A549 (cell line): ENCODE data around the gene MAGI2. TPM values are rescaled to one million over a fixed set of nuclear protein-coding genes. Genes with fewer than 3 reads are reported as not detected.

Source experiments
- ATAC-seq, 2 experiments: fragments of 200-7000 bp in 1 of 2; fragments of >200 bp in 1 of 2; cut with Nextera tagmentation in 1 of 2; cut with Tn5 transposase in 1 of 2; 3 replicates each; pipeline versions ENCODE4 v1.8.0 to v1.9.1; 2018 to 2020; ENCODE audit warnings: mild to moderate bottlenecking in 1 of 2, moderate library complexity in 1 of 2
- CTCF ChIA-PET: fragments of 300-600 bp; sonication (Branson Sonifier 250); formaldehyde crosslinking; extraction: SDS; loops from one replicate; lab custom pipeline; 2021; ENCODE audit warnings: antibody characterized with exemption, inconsistent platforms; lab: Yijun Ruan, JAX
- POLR2A ChIA-PET: fragments of 350-600 bp; formaldehyde crosslinking; extraction: SDS; loops from one replicate; lab custom pipeline; 2021; ENCODE audit warnings: antibody characterized with exemption, inconsistent platforms; lab: Yijun Ruan, JAX
- DNase-seq, 2 experiments: peaks; one replicate each; pipeline versions ENCODE4 v3.0.0 to v3.0.0-alpha.2; 2011 to 2016; ENCODE audit warnings: low read depth in 1 of 2, low spot score in 1 of 2
- FAIRE-seq: peaks from 2 replicates; lab custom pipeline; 2011; peaks lifted over from hg19 to GRCh38; lab: Jason Lieb, UNC
- H3K27ac ChIP-seq, 2 experiments: fragments of >200 bp; sonication (Bioruptor Twin); formaldehyde crosslinking; 3 replicates each; pipeline ENCODE4 v1.5.1; 2016 to 2017
- H3K4me1 ChIP-seq: fragments of >200 bp; sonication (Bioruptor Twin); formaldehyde crosslinking; 3 replicates; pipeline ENCODE4 v1.6.1; 2016
- H3K4me2 ChIP-seq: fragments of >200 bp; sonication (Bioruptor Twin); formaldehyde crosslinking; 3 replicates; pipeline ENCODE4 v1.6.1; 2016
- H3K4me3 ChIP-seq: fragments of >200 bp; sonication (Bioruptor Twin); formaldehyde crosslinking; 3 replicates; pipeline ENCODE4 v1.5.1; 2016
- H3K9me3 ChIP-seq: fragments of >200 bp; sonication (Bioruptor Twin); formaldehyde crosslinking; 3 replicates; pipeline ENCODE4 v1.6.1; 2016
- CEBPB ChIP-seq, 2 experiments: fragments of >200 bp in 1 of 2; sonication (Bioruptor Twin) in 1 of 2; formaldehyde crosslinking in 1 of 2; IDR thresholded peaks; 2 replicates each; pipeline ENCODE4 v1.6.1; 2012 to 2016
- CHD2 ChIP-seq: fragments of 150-350 bp; IDR thresholded peaks from 2 replicates; pipeline ENCODE4 v1.6.1; 2014; ENCODE audit warnings: low read length; ENCODE audit not compliant: partially characterized antibody
- CHD4 ChIP-seq: fragments of 200-600 bp; sonication (generic); IDR thresholded peaks from 2 replicates; pipeline ENCODE4 v1.6.1; 2016; ENCODE audit warnings: antibody characterized with exemption, mild to moderate bottlenecking, borderline replicate concordance
- EHMT2 ChIP-seq: fragments of 200-600 bp; sonication (generic); IDR thresholded peaks from 2 replicates; pipeline ENCODE4 v1.6.1; 2016; ENCODE audit warnings: antibody characterized with exemption, low read depth, mild to moderate bottlenecking, moderate library complexity
- FOSL2 ChIP-seq, 2 experiments: fragments of 450-650 bp in 1 of 2; fragments of >200 bp in 1 of 2; sonication (Bioruptor Twin) in 1 of 2; formaldehyde crosslinking; IDR thresholded peaks; 2 replicates each; pipeline versions ENCODE4 v1.5.0 to v1.6.1; 2016 to 2020; ENCODE audit warnings: mild to moderate bottlenecking in 1 of 2, moderate library complexity in 1 of 2
- FOXS1 ChIP-seq: fragments of 250-450 bp; sonication (Bioruptor Pico); IDR thresholded peaks from 2 replicates; pipeline ENCODE4 v1.5.0; 2020; ENCODE audit warnings: mild to moderate bottlenecking, moderate library complexity
- GATA3 ChIP-seq: IDR thresholded peaks from 2 replicates; pipeline ENCODE4 v1.6.1; 2012; ENCODE audit warnings: borderline replicate concordance
- HOXB13 ChIP-seq: fragments of 250-450 bp; sonication (Bioruptor Pico); IDR thresholded peaks from 2 replicates; pipeline ENCODE4 v1.5.0; 2020; ENCODE audit warnings: low read depth, mild to moderate bottlenecking, moderate library complexity
- JUNB ChIP-seq: fragments of >200 bp; sonication (Bioruptor Twin); formaldehyde crosslinking; IDR thresholded peaks from 2 replicates; pipeline ENCODE4 v1.6.1; 2016
- KDM1A ChIP-seq: fragments of 200-600 bp; sonication (generic); IDR thresholded peaks from 2 replicates; pipeline ENCODE4 v1.6.1; 2016; ENCODE audit warnings: low read depth, mild to moderate bottlenecking
- KDM5A ChIP-seq: fragments of 200-600 bp; sonication (generic); IDR thresholded peaks from 2 replicates; pipeline ENCODE4 v1.6.1; 2016; ENCODE audit warnings: antibody characterized with exemption, mild to moderate bottlenecking
- MAFK ChIP-seq: fragments of 450-650 bp; IDR thresholded peaks from 2 replicates; pipeline ENCODE4 v1.6.1; 2014; ENCODE audit not compliant: partially characterized antibody
- MAZ ChIP-seq: fragments of 150-350 bp; IDR thresholded peaks from 2 replicates; pipeline ENCODE4 v1.6.1; 2014; ENCODE audit warnings: antibody characterized with exemption, low read depth, low read length, borderline replicate concordance
- MYC ChIP-seq: IDR thresholded peaks from 2 replicates; pipeline ENCODE4 v1.6.1; 2012; ENCODE audit warnings: mild to moderate bottlenecking, inconsistent platforms, low read length, improper control_type of control experiment, borderline replicate concordance
- NFE2L2 ChIP-seq: fragments of 150-350 bp; conservative IDR thresholded peaks from 2 replicates; pipeline ENCODE4 v1.6.1; 2014; ENCODE audit warnings: low read length
- RARB ChIP-seq: fragments of 250-450 bp; sonication (Bioruptor Pico); IDR thresholded peaks from 2 replicates; pipeline ENCODE4 v1.8.0; 2021; ENCODE audit warnings: mild to moderate bottlenecking, moderate library complexity
- RNF2 ChIP-seq: fragments of 200-600 bp; sonication (generic); IDR thresholded peaks from 2 replicates; pipeline ENCODE4 v1.6.1; 2016; ENCODE audit warnings: low read depth, mild to moderate bottlenecking, antibody characterized with exemption, moderate library complexity, borderline replicate concordance
- SMC3 ChIP-seq: fragments of >200 bp; sonication (Bioruptor Twin); formaldehyde crosslinking; IDR thresholded peaks from 3 replicates; pipeline ENCODE4 v1.6.1; 2018; ENCODE audit warnings: inconsistent platforms
- TFCP2L1 ChIP-seq: fragments of 250-450 bp; sonication (Bioruptor Pico); IDR thresholded peaks from 2 replicates; pipeline ENCODE4 v1.5.0; 2021; ENCODE audit warnings: mild to moderate bottlenecking
- ZC3H11A ChIP-seq: fragments of 450-650 bp; IDR thresholded peaks from 2 replicates; pipeline ENCODE4 v1.6.1; 2014; ENCODE audit warnings: antibody characterized with exemption, mild to moderate bottlenecking
- ZFP36 ChIP-seq: fragments of 450-650 bp; IDR thresholded peaks from 2 replicates; pipeline ENCODE4 v1.6.1; 2014; ENCODE audit warnings: borderline replicate concordance; ENCODE audit not compliant: partially characterized antibody
- WGBS: methylation state at CpG from one replicate; pipeline ENCODE4 v1.1.6; 2017; ENCODE audit errors: missing lambda C conversion rate; 5-methylcytosine and 5-hydroxymethylcytosine counted together
- polyA plus RNA-seq, 4 experiments: library from polyadenylated mRNA; depleted of rRNA in 3 of 4; stranded (reverse); fragments of >200 nt; fragmentation: RNase III in 1 of 4; extraction: RNeasy Plus Mini Kit Qiagen cat#74134 plus additional on column Dnase treatment in 1 of 4; gene quantifications; 2 replicates in 3 of 4; 3 replicates in 1 of 4; pipeline ENCODE4 v1.2.3, GENCODE V29; 2011 to 2017
- TF ChIP-seq, protein P1 (sequence below): fragments of 150-350 bp; IDR thresholded peaks from 2 replicates; pipeline ENCODE4 v1.6.1; 2014; ENCODE audit warnings: low read depth, mild to moderate bottlenecking, low read length
- TF ChIP-seq, protein P2 (sequence below): IDR thresholded peaks from 2 replicates; pipeline ENCODE4 v1.6.1; 2012

The MAGI2 gene
- polyA plus RNA-seq, 2 of the 4 experiments (the other 2 are of a cell fraction): 0.48 to 0.81 TPM

DNA sequence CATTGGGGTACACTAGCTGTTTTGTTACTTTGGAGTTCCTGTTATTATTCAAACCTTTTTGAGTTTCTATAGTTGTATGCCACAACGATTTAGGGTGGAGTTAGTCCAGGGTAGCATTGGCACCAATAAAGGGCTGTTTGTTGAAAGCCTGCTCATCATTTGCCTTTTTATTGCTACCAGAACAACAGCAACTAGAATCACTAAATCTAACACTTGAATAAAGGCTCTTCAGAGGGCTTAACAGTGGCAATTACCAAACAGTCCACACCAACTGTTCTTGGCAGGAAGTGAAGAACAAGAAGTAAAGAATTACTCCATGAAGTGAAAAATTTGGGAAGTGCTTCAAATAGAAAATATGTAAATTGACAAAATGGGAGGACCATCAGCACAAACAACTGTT lies 1033.5 kb downstream of the MAGI2 start:
- WGBS: 0% methylated on average over 1 of the region's 1 CpG
- CTCF ChIA-PET: no interaction called here
- DNase-seq: no peak
- TF ChIP-seq EHMT2 (no peak), RARB (no peak), MAFK (no peak), TFCP2L1 (no peak), CEBPB (IDR thresholded peaks at IDR 0.05) (no peak), FOSL2 (IDR thresholded peaks at IDR 0.05) (no peak), FOSL2 (CRISPR knock-in tag; IDR thresholded peaks at IDR 0.05) (no peak), MAZ (no peak), HOXB13 (no peak), ZFP36 (no peak), CHD2 (no peak), JUNB (no peak), RNF2 (no peak), CHD4 (no peak), NFE2L2 (no peak)
- Histone ChIP-seq H3K9me3 (no peaks in the 10 kb centered on the region), H3K4me3 (no peak overlapping the region), H3K27ac (no peak overlapping the region), H3K4me1 (no peaks in the 10 kb centered on the region), H3K4me2 (no peak overlapping the region)
- no peak for ATAC-seq
- FAIRE-seq: no peak
- POLR2A ChIA-PET: no interaction called here

DNA sequence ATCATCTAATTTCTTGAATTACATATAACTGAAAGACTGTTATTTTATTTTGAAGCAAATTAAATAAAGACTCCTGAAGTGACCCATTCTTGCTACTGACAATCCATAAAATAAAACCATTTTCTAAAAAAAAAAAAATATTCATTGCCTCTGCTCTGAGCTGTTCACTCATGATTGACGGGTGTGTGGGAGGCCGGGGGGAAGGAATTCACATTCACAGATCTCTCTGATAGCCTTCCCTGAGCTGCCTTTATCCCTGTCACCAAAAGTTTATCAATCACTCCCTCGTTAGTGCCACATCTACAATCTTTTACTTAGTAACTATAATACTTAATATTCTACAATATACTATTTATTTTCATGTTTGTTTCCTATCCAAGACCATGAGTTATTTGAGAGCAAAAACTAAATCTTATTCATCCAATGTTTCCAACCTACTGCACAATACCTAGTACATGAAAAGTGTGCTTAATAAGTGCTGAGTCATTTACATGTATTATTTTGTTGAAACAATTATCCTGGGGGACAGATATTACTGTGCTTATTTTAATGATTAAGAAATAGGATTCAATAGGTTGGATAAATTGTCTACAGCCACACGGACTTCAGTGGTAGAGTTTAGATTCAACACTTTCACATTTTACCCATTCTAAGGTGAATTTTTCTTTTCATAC lies 1036.2 kb downstream of the MAGI2 start:
- no peaks in the 10 kb centered on the region for H3K9me3 ChIP-seq
- POLR2A ChIA-PET: no interaction called here
- WGBS: 5% methylated on average over 4 of the region's 4 CpGs
- TF ChIP-seq FOSL2 (IDR thresholded peaks at IDR 0.05) (no peak), FOSL2 (CRISPR knock-in tag; IDR thresholded peaks at IDR 0.05) (no peak), MAFK (peak; percentile 69), KDM5A (no peak), GATA3 (no peak), KDM1A (no peak), SMC3 (no peak), MYC (no peak), FOXS1 (CRISPR knock-in tag) (no peak), NFE2L2 (peak; percentile 69), CHD4 (no peak), ZFP36 (no peak), HOXB13 (no peak)
- TF ChIP-seq, protein P1, sequence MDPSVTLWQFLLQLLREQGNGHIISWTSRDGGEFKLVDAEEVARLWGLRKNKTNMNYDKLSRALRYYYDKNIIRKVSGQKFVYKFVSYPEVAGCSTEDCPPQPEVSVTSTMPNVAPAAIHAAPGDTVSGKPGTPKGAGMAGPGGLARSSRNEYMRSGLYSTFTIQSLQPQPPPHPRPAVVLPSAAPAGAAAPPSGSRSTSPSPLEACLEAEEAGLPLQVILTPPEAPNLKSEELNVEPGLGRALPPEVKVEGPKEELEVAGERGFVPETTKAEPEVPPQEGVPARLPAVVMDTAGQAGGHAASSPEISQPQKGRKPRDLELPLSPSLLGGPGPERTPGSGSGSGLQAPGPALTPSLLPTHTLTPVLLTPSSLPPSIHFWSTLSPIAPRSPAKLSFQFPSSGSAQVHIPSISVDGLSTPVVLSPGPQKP: no peak
- TF ChIP-seq, protein P2, sequence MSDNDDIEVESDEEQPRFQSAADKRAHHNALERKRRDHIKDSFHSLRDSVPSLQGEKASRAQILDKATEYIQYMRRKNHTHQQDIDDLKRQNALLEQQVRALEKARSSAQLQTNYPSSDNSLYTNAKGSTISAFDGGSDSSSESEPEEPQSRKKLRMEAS: no peak
- TF ChIP-seq, all 56 proteins: peak for 2
- DNase-seq (no peak), FAIRE-seq (no peak), ATAC-seq (no peak)
- CTCF ChIA-PET: no interaction called here
- H3K27ac ChIP-seq: no peak overlapping the region
- H3K4me2 ChIP-seq: no peak overlapping the region
- H3K4me3 ChIP-seq: no peak overlapping the region
- no peaks in the 10 kb centered on the region for H3K4me1 ChIP-seq

- Histone ChIP-seq H3K4me1 (no peaks in the 10 kb centered on the region), H3K4me2 (no peak overlapping the region), H3K4me3 (no peak overlapping the region), H3K9me3 (no peaks in the 10 kb centered on the region), H3K27ac (no peak overlapping the region)
- no peak for DNase-seq
- no peak for FAIRE-seq
- POLR2A ChIA-PET: no interaction called here
- 24% methylated on average over 3 of the region's 3 CpGs for WGBS
- TF ChIP-seq ZC3H11A: no peak
- CTCF ChIA-PET: no interaction called here
- no peak for ATAC-seq
These were observed 1039.9 kb downstream of the MAGI2 start for GRCh38 chr7:78413568-78413967.
